HCT116 (cell line): ENCODE data around the gene ANKRD39. TPM values are rescaled to one million over a fixed set of nuclear protein-coding genes. Genes with fewer than 3 reads are reported as not detected.

Source experiments
- ATAC-seq: fragments of 200-7000 bp; cut with Tn5 transposase; 2 replicates; pipeline ENCODE4 v1.9.1; 2020; ENCODE audit warnings: mild to moderate bottlenecking, moderate library complexity
- BruUV-seq: library from RNA; stranded (reverse); fragments of 400-500 nt; replicated peaks from 2 replicates; lab custom pipeline; 2021; lab: Mats Ljungman, UMichigan
- CTCF ChIA-PET: fragments of 300-600 bp; sonication (Branson Sonifier 250); formaldehyde crosslinking; loops from one replicate; lab custom pipeline; 2021; ENCODE audit warnings: antibody characterized with exemption; lab: Charles Lee
- POLR2A ChIA-PET: fragments of 300-600, 350-600 bp; sonication (Branson Sonifier 250); formaldehyde crosslinking; loops from one replicate; lab custom pipeline; 2021; ENCODE audit warnings: antibody characterized with exemption; lab: Charles Lee
- RAD21 ChIA-PET, 2 experiments: fragments of 300-600 bp; sonication (Branson Sonifier 250); formaldehyde crosslinking; loops; one replicate each; lab custom pipeline; 2023; ENCODE audit warnings: low total read pairs in 2 of 2; ENCODE audit not compliant: uncharacterized antibody in 2 of 2, unreplicated experiment in 2 of 2, low non-redundant PET in 1 of 2; lab: Charles Lee
- DNase-seq: peaks from one replicate; pipeline ENCODE4 v3.0.0-alpha.2; 2010; ENCODE audit warnings: low read depth, low spot score
- H2AFZ ChIP-seq: fragments of 200-600 bp; shearing (Covaris generic), sonication (generic); 2 replicates; pipeline ENCODE4 v1.6.1; 2017; ENCODE audit warnings: low read depth, mixed run types, mixed read lengths, antibody characterized with exemption, low read length; ENCODE audit not compliant: poor library complexity, severe bottlenecking
- H3K27ac ChIP-seq: 2 replicates; pipeline ENCODE4 v1.5.1; 2012; ENCODE audit warnings: low read depth, low read length
- H3K27me3 ChIP-seq: fragments of 200-600 bp; sonication (generic); 2 replicates; pipeline ENCODE4 v1.6.1; 2016; ENCODE audit warnings: mixed run types, low read length, mixed read lengths; ENCODE audit not compliant: insufficient read depth
- H3K36me3 ChIP-seq, 2 experiments: fragments of 200-500 bp in 1 of 2; fragments of 200-600 bp in 1 of 2; sonication (Bioruptor generic) in 1 of 2; sonication (generic) in 1 of 2; 2 replicates each; pipeline versions ENCODE4 v1.5.1 to v1.6.1; 2014 to 2016; ENCODE audit warnings: low read length in 2 of 2, inconsistent platforms in 1 of 2, mixed read lengths in 1 of 2, mixed run types in 1 of 2; ENCODE audit not compliant: insufficient read depth in 2 of 2, control insufficient read depth in 1 of 2
- H3K4me1 ChIP-seq, 2 experiments: fragments of 200-600 bp in 1 of 2; sonication (generic) in 1 of 2; 2 replicates each; pipeline versions ENCODE4 v1.5.1 to v1.6.1; 2012 to 2017; ENCODE audit warnings: low read length in 2 of 2, inconsistent platforms in 1 of 2, mild to moderate bottlenecking in 1 of 2, mixed read lengths in 1 of 2, mixed run types in 1 of 2, moderate library complexity in 1 of 2; ENCODE audit not compliant: insufficient read depth in 2 of 2, control insufficient read depth in 1 of 2
- H3K4me2 ChIP-seq: fragments of 200-600 bp; sonication (generic); 2 replicates; pipeline ENCODE4 v1.6.1; 2017; ENCODE audit warnings: mixed run types, low read length, mixed read lengths
- H3K4me3 ChIP-seq, 2 experiments: fragments of 200-600 bp in 1 of 2; sonication (generic) in 1 of 2; replicated peaks in 1 of 2; 2 replicates each; pipeline ENCODE4 v1.5.1; 2011 to 2016; ENCODE audit warnings: low read length in 2 of 2, control low read depth in 1 of 2, low read depth in 1 of 2, mild to moderate bottlenecking in 1 of 2, mixed read lengths in 1 of 2, mixed run types in 1 of 2
- H3K79me2 ChIP-seq: fragments of 200-600 bp; sonication (generic); 2 replicates; pipeline ENCODE4 v1.6.1; 2017; ENCODE audit warnings: mild to moderate bottlenecking, mixed run types, low read length, moderate library complexity, mixed read lengths; ENCODE audit not compliant: insufficient read depth
- H3K9ac ChIP-seq: fragments of 200-600 bp; sonication (generic); 2 replicates; pipeline ENCODE4 v1.6.1; 2016; ENCODE audit warnings: low read length, mixed read lengths
- H3K9me2 ChIP-seq: fragments of 200-600 bp; sonication (generic), shearing (Covaris generic); 2 replicates; pipeline ENCODE4 v1.6.1; 2017; ENCODE audit warnings: mixed run types, mild to moderate bottlenecking, moderate library complexity; ENCODE audit not compliant: insufficient read depth
- H3K9me3 ChIP-seq, 2 experiments: fragments of 200-500 bp in 1 of 2; fragments of 200-600 bp in 1 of 2; sonication (Bioruptor generic) in 1 of 2; sonication (generic) in 1 of 2; 2 replicates each; pipeline ENCODE4 v1.6.1; 2014 to 2017; ENCODE audit warnings: low read length in 2 of 2, mixed read lengths in 2 of 2, inconsistent platforms in 1 of 2, low read depth in 1 of 2, mild to moderate bottlenecking in 1 of 2, mixed run types in 1 of 2, moderate library complexity in 1 of 2; ENCODE audit not compliant: control insufficient read depth in 1 of 2, insufficient read depth in 1 of 2
- H4K20me1 ChIP-seq: fragments of 200-600 bp; sonication (generic), shearing (Covaris generic); 2 replicates; pipeline ENCODE4 v1.6.1; 2017; ENCODE audit warnings: mixed run types, mild to moderate bottlenecking, moderate library complexity; ENCODE audit not compliant: insufficient read depth
- CTCF ChIP-seq, 3 experiments: fragments of 200-600 bp in 1 of 3; sonication (generic) in 1 of 3; IDR thresholded peaks in 2 of 3; conservative IDR thresholded peaks in 1 of 3; 2 replicates each; pipeline ENCODE4 v1.5.1; 2012 to 2017; ENCODE audit warnings: low read depth in 2 of 3, low read length in 2 of 3, antibody characterized with exemption in 1 of 3, borderline replicate concordance in 1 of 3, control low read depth in 1 of 3, mild to moderate bottlenecking in 1 of 3, mixed read lengths in 1 of 3, mixed run types in 1 of 3, moderate library complexity in 1 of 3; ENCODE audit not compliant: insufficient read depth in 1 of 3
- EZH2 ChIP-seq: fragments of 200-600 bp; sonication (generic); IDR thresholded peaks from 2 replicates; pipeline ENCODE4 v1.6.1; 2017; ENCODE audit warnings: antibody characterized with exemption, mixed run types
- EZH2phosphoT487 ChIP-seq: fragments of 200-600 bp; IDR thresholded peaks from 2 replicates; pipeline ENCODE4 v1.6.1; 2018; ENCODE audit warnings: antibody characterized with exemption, borderline replicate concordance
- JUND ChIP-seq: IDR thresholded peaks from 2 replicates; pipeline ENCODE4 v1.6.1; 2012
- POLR2A ChIP-seq: IDR thresholded peaks from 2 replicates; pipeline ENCODE4 v1.7.0; 2011; ENCODE audit warnings: borderline replicate concordance; ENCODE audit not compliant: insufficient read depth, insufficient read length; ENCODE audit errors: extremely low read depth
- SP1 ChIP-seq: IDR thresholded peaks from 2 replicates; pipeline ENCODE4 v1.6.1; 2012; ENCODE audit warnings: low read depth
- TCF7L2 ChIP-seq: IDR thresholded peaks from 2 replicates; pipeline ENCODE4 v1.7.0; 2011; ENCODE audit warnings: borderline replicate concordance, inconsistent platforms; ENCODE audit not compliant: insufficient read depth, insufficient read length; ENCODE audit errors: extremely low read depth
- YY1 ChIP-seq: IDR thresholded peaks from 2 replicates; pipeline ENCODE4 v1.6.1; 2011; ENCODE audit warnings: low read length, low read depth, moderate library complexity, mild to moderate bottlenecking; ENCODE audit not compliant: insufficient replicate concordance; ENCODE audit errors: extremely low read depth
- intact Hi-C: fragments of 100-400 bp; cut with micrococcal nuclease; formaldehyde crosslinking; loops from 2 replicates; pipeline ENCODE4 v1.10.0; 2022
- total RNA-seq: library from RNA; stranded (reverse); gene quantifications from one replicate; pipeline ENCODE4 v1.2.1, GENCODE V29; 2021; ENCODE audit not compliant: unreplicated experiment

Gene ANKRD39
- total RNA-seq, 1 experiment from 2014 or later, result 24.2 TPM

GRCh38 chr2:96882906-96883305 lies 25.1 kb upstream of the ANKRD39 start:
- no peak for ATAC-seq
- CTCF ChIA-PET, result no interaction called here
- Histone ChIP-seq H3K79me2 (no peaks in the 10 kb centered on the region), H3K36me3 (no peaks in the 10 kb centered on the region), H3K27me3 (no peaks in the 10 kb centered on the region), H4K20me1 (no peaks in the 10 kb centered on the region), H3K4me1 (peaks cover 0 to 8% of the 10 kb centered on the region in 2 experiments; a peak in 1 of 4 replicates), H3K4me3 (no peak overlapping the region), H2AFZ (no peak overlapping the region), H3K4me2 (no peak overlapping the region), H3K27ac (no peak overlapping the region), H3K9me2 (no peaks in the 10 kb centered on the region), H3K9me3 (no peaks in the 10 kb centered on the region), H3K9ac (no peak overlapping the region)
- no peak for DNase-seq
- POLR2A ChIA-PET, result no interaction called here
- intact Hi-C loops, result no loop called here
- no TSS peak for BruUV-seq
- RAD21 ChIA-PET, result no interaction called here
- TF ChIP-seq CTCF (IDR thresholded peaks at IDR 0.05 in 2 of 3, conservative IDR thresholded peaks at IDR 0.05 in 1 of 3; ENCODE audit: borderline replicate concordance in 1 of 3, insufficient read depth in 1 of 3, low read depth in 2 of 3, low read length in 2 of 3) (no peak), EZH2 (no peak), SP1 (no peak), YY1 (no peak), POLR2A (no peak), TCF7L2 (no peak)

GRCh38 chr2:96882230-96882629 lies 24.4 kb upstream of the ANKRD39 start:
- RAD21 ChIA-PET, result interaction anchor here in 1 of 2 experiments (0.6 kb wide), 1 partner anchor 24 kb away, joined by 6 read pairs; the partner anchor contains the start of gene ANKRD39
- CTCF ChIA-PET, result no interaction called here
- Histone ChIP-seq H3K9ac (no peak overlapping the region), H3K9me2 (no peaks in the 10 kb centered on the region), H3K4me1 (peaks cover 0 to 8% of the 10 kb centered on the region in 2 experiments; a peak in 1 of 4 replicates), H3K79me2 (no peaks in the 10 kb centered on the region), H3K4me3 (no peak overlapping the region), H4K20me1 (no peaks in the 10 kb centered on the region), H3K36me3 (no peaks in the 10 kb centered on the region), H3K4me2 (no peak overlapping the region), H2AFZ (no peak overlapping the region), H3K9me3 (no peaks in the 10 kb centered on the region), H3K27ac (no peak overlapping the region), H3K27me3 (no peaks in the 10 kb centered on the region)
- no peak for DNase-seq
- TF ChIP-seq EZH2phosphoT487 (no peak), JUND (no peak)
- no peak for ATAC-seq
- POLR2A ChIA-PET, result no interaction called here
- intact Hi-C loops, result no loop called here
- no TSS peak for BruUV-seq
